ENCODE data around the gene CLRN1.

CLRN1 gene, protein sequence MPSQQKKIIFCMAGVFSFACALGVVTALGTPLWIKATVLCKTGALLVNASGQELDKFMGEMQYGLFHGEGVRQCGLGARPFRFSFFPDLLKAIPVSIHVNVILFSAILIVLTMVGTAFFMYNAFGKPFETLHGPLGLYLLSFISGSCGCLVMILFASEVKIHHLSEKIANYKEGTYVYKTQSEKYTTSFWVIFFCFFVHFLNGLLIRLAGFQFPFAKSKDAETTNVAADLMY

DNA sequence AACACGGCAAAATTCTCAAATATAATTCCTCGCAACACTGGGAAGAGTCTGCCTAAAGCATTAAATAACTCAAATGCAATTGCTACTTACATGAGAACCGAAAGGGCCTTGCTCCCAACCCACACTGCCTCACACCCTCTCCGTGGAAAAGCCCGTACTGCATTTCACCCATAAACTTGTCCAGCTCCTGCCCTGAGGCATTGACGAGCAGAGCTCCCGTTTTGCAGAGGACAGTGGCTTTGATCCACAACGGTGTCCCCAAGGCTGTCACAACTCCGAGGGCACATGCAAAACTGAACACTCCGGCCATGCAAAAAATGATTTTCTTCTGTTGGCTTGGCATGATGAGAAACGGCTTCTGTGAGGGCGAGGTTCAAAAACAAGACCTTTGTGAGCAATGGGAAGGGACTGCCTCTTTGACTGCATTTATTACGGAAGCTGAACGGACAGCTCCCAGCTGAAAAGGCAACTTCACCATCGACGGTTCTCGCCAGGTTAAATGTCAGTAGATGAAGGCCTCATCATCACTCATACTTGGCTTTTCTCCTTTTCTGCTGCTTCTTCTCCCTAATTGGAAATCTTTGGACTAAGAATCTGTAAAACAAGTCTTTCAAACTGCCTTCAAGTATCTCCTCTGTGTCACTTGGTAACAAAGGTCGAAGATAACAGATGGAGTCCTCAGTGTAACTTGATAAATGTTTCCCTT, at the start of gene CLRN1:
TSS of gene CLRN1 (minus strand) at position 362 of the 706 bp plus-strand sequence. CDS start at position 343, 19 bp downstream.
- no peak within 1 kb of the TSS for H3K27ac ChIP-seq
- no peak for TF ChIP-seq CTCF (IDR thresholded peaks at IDR 0.05)
- TF ChIP-seq ZFX (IDR thresholded peaks at IDR 0.05; ENCODE audit: borderline replicate concordance) = no peak

GRCh38 chr3:151016478-151016795, 43.9 kb upstream of the CLRN1 start:
- no peak overlapping the region for H3K27ac ChIP-seq
- TF ChIP-seq CTCF (IDR thresholded peaks at IDR 0.05) (no peak), ZFX (IDR thresholded peaks at IDR 0.05; ENCODE audit: borderline replicate concordance) (no peak)

DNA sequence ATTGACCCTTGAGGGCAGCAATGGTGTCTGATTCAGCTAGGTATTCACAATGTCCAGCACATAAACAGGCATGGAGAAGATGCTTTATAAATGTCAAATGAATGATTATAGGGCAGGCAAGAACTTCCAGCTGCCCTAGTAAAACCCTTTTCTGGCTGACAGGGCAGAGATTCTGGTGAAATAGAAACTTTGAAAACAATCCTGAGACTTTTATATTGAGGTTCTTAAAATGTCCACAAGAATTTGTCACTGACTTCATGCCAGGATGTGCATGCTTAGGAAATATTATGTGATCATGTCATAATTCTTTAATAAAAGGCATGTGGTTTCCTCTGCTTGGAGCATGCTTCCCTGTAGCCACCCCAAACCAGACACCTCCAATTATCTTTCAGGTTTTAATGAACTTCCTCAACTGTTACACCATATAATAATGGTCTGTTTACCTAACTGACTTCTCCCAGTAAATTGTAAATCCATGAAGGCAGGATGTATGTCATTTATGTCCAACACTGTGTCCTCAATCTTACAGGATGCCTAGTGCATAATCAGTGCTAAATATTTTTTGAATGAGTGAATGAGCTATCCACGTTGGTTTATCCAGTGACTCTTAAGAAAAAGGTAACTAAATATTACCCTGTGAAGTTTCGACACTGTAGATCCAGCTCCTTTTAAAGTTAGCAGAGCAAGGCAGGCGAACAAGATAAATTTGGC, 43.4 kb upstream of the CLRN1 start:
- no peak for TF ChIP-seq CTCF (IDR thresholded peaks at IDR 0.05)
- no peak for TF ChIP-seq ZFX (IDR thresholded peaks at IDR 0.05; ENCODE audit: borderline replicate concordance)
- H3K27ac ChIP-seq = no peak overlapping the region

GRCh38 chr3:151015181-151015580, 42.7 kb upstream of the CLRN1 start:
- H3K27ac ChIP-seq = no peak overlapping the region
- TF ChIP-seq ZFX (IDR thresholded peaks at IDR 0.05; ENCODE audit: borderline replicate concordance) (no peak), CTCF (IDR thresholded peaks at IDR 0.05) (no peak)

GRCh38 chr3:151014501-151015018, 42.0 kb upstream of the CLRN1 start:
- TF ChIP-seq CTCF (IDR thresholded peaks at IDR 0.05) (no peak), ZFX (IDR thresholded peaks at IDR 0.05; ENCODE audit: borderline replicate concordance) (no peak)
- no peak overlapping the region for H3K27ac ChIP-seq

DNA sequence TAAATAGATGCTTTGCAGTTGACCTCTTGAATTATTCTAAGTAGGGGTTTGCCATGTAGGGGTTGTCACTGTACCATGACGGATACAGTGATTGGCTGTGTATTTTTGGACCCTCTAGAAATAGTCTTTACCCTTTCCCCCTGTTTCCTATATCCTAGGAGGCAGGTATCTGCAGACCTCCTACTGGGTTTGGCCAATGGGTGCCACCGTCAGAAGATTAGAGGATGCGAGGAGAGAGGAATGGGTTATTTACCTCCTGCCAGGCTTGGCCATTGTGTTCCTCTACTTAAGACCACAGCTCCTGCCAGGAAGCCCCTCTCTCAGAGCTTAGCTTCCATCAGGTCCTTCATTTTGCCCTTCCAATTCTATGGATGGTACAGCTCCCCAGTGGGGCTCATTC, 40.2 kb upstream of the CLRN1 start:
- no peak overlapping the region for H3K27ac ChIP-seq
- TF ChIP-seq ZFX (IDR thresholded peaks at IDR 0.05; ENCODE audit: borderline replicate concordance) (no peak), CTCF (IDR thresholded peaks at IDR 0.05) (no peak)
